Endodermal cell (in vitro differentiated cells): ENCODE data around the gene CACNA2D2. TPM values are rescaled to one million over a fixed set of nuclear protein-coding genes. Genes with fewer than 3 reads are reported as not detected.
A peak's percentile ranks its signal among the peaks of the same experiment; 100 is the strongest.

Experiments
- DNase-seq: peaks from one replicate; pipeline ENCODE4 v3.0.0-alpha.2; 2017
- H3K27ac ChIP-seq: 2 replicates; pipeline ENCODE4 v1.5.1; 2013; ENCODE audit warnings: mild to moderate bottlenecking, low read depth, low read length, moderate library complexity
- H3K27me3 ChIP-seq: 2 replicates; pipeline ENCODE4 v1.6.1; 2013; ENCODE audit warnings: mild to moderate bottlenecking, low read length, moderate library complexity; ENCODE audit not compliant: insufficient read depth, control insufficient read depth, poor library complexity, severe bottlenecking
- H3K36me3 ChIP-seq: 2 replicates; pipeline ENCODE4 v1.7.0; 2013; ENCODE audit warnings: mild to moderate bottlenecking, low read length, moderate library complexity; ENCODE audit not compliant: control insufficient read depth, insufficient read depth
- H3K4me1 ChIP-seq: one replicate; pipeline ENCODE4 v1.7.0; 2013; ENCODE audit warnings: low read length; ENCODE audit not compliant: control insufficient read depth, insufficient read depth
- H3K4me3 ChIP-seq: 2 replicates; pipeline ENCODE4 v1.5.1; 2013; ENCODE audit warnings: mild to moderate bottlenecking, low read length, moderate library complexity
- H3K9ac ChIP-seq: 2 replicates; pipeline ENCODE4 v1.6.1; 2013; ENCODE audit warnings: mild to moderate bottlenecking, low read length, moderate library complexity; ENCODE audit not compliant: poor library complexity, severe bottlenecking; ENCODE audit errors: extremely low read depth
- H3K9me3 ChIP-seq: 2 replicates; pipeline ENCODE4 v1.6.1; 2013; ENCODE audit warnings: mild to moderate bottlenecking, low read length, moderate library complexity; ENCODE audit not compliant: control insufficient read depth
- H3K27ac Mint-ChIP-seq: 2 replicates; pipeline ENCODE4 v1.8.0; 2020; ENCODE audit warnings: mixed read lengths
- H3K27me3 Mint-ChIP-seq: 2 replicates; pipeline ENCODE4 v1.8.0; 2021; ENCODE audit warnings: mild to moderate bottlenecking, mixed read lengths; ENCODE audit not compliant: insufficient read depth
- H3K36me3 Mint-ChIP-seq: 2 replicates; pipeline ENCODE4 v1.8.0; 2020; ENCODE audit warnings: low read depth, mixed read lengths
- H3K4me1 Mint-ChIP-seq: 2 replicates; pipeline ENCODE4 v1.8.0; 2020; ENCODE audit warnings: mixed read lengths
- H3K4me3 Mint-ChIP-seq: 2 replicates; pipeline ENCODE4 v1.8.0; 2020; ENCODE audit warnings: mild to moderate bottlenecking, moderate library complexity, mixed read lengths
- H3K9me3 Mint-ChIP-seq: 2 replicates; pipeline ENCODE4 v1.8.0; 2020; ENCODE audit warnings: mild to moderate bottlenecking, mixed read lengths
- CTCF ChIP-seq: fragments of 200-600 bp; sonication (generic); conservative IDR thresholded peaks from 2 replicates; pipeline ENCODE4 v1.5.0; 2021; ENCODE audit warnings: antibody characterized with exemption, mild to moderate bottlenecking
- WGBS, 2 experiments: methylation state at CpG; one replicate each; pipeline versions ENCODE4 v1.1.5 to v1.1.7; 2013; ENCODE audit warnings: missing lambda C conversion rate in 2 of 2, mixed read lengths in 1 of 2; ENCODE audit not compliant: insufficient coverage in 1 of 2, insufficient read length in 1 of 2; 5-methylcytosine and 5-hydroxymethylcytosine counted together
- total RNA-seq, 2 donors: library from RNA; stranded (reverse); fragmentation: NEBNext Ultra II Directional in 1 of 2; extraction: Animal tissue kit (Norgen Biotek cat#: 25700) in 1 of 2; gene quantifications; 2 replicates in 1 of 2; 3 replicates in 1 of 2; pipeline ENCODE4 v1.2.1, GENCODE V29; 2021

CACNA2D2 gene
- total RNA-seq, 2 donors from 2014 or later = 17.6 to 20.7 TPM

GRCh38 chr3:50325497-50326181, 177.8 kb downstream of the CACNA2D2 start:
- H3K9me3 ChIP-seq = no peaks in the 10 kb centered on the region
- no peak overlapping the region for H3K4me3 ChIP-seq
- no peak overlapping the region for H3K27ac ChIP-seq
- Mint-ChIP-seq H3K36me3 (peaks cover 17% of the 10 kb centered on the region), H3K4me1 (peaks cover 20% of the 10 kb centered on the region), H3K4me3 (no peak overlapping the region), H3K27me3 (no peaks in the 10 kb centered on the region), H3K27ac (no peak overlapping the region), H3K9me3 (no peaks in the 10 kb centered on the region)
- 92% methylated on average over 9 to 11 of the region's 11 CpGs for WGBS, 2 experiments
- DNase-seq = no peak
- no peak for TF ChIP-seq CTCF
- peaks cover 46% of the 10 kb centered on the region for H3K36me3 ChIP-seq
- H3K4me1 ChIP-seq = peaks cover 16% of the 10 kb centered on the region
- no peak overlapping the region for H3K9ac ChIP-seq
- no peaks in the 10 kb centered on the region for H3K27me3 ChIP-seq

GRCh38 chr3:50325113-50325480, 178.3 kb downstream of the CACNA2D2 start:
- Histone ChIP-seq H3K4me3 (no peak overlapping the region), H3K27me3 (no peaks in the 10 kb centered on the region), H3K9me3 (no peaks in the 10 kb centered on the region), H3K36me3 (peaks cover 42% of the 10 kb centered on the region), H3K27ac (no peak overlapping the region), H3K9ac (no peak overlapping the region), H3K4me1 (peaks cover 21% of the 10 kb centered on the region)
- WGBS, 2 experiments = 80 to 92% methylated on average over 1 to 2 of the region's 2 CpGs
- TF ChIP-seq CTCF = no peak
- H3K27ac Mint-ChIP-seq = peak overlapping the region; percentile 48
- peaks cover 13% of the 10 kb centered on the region for H3K36me3 Mint-ChIP-seq
- H3K27me3 Mint-ChIP-seq = no peaks in the 10 kb centered on the region
- DNase-seq = no peak
- no peak overlapping the region for H3K4me3 Mint-ChIP-seq
- peaks cover 24% of the 10 kb centered on the region for H3K4me1 Mint-ChIP-seq
- no peaks in the 10 kb centered on the region for H3K9me3 Mint-ChIP-seq

- H3K4me1 Mint-ChIP-seq = peaks cover 30% of the 10 kb centered on the region
- no peak overlapping the region for H3K4me3 Mint-ChIP-seq
- no peaks in the 10 kb centered on the region for H3K27me3 Mint-ChIP-seq
- H3K9me3 Mint-ChIP-seq = no peaks in the 10 kb centered on the region
- Histone ChIP-seq H3K27ac (no peak overlapping the region), H3K4me3 (no peak overlapping the region), H3K4me1 (peaks cover 26% of the 10 kb centered on the region), H3K27me3 (no peaks in the 10 kb centered on the region), H3K9me3 (no peaks in the 10 kb centered on the region), H3K36me3 (peaks cover 42% of the 10 kb centered on the region), H3K9ac (no peak overlapping the region)
- WGBS, 2 experiments = 76 to 86% methylated on average over 1 to 4 of the region's 4 CpGs
- peak; percentile 90 for TF ChIP-seq CTCF
- peaks cover 13% of the 10 kb centered on the region for H3K36me3 Mint-ChIP-seq
- DNase-seq = peak; percentile 98
- H3K27ac Mint-ChIP-seq = peak overlapping the region; percentile 48
Measured at GRCh38 chr3:50324351-50325112, 178.9 kb downstream of the CACNA2D2 start.
